Panc1 (cell line): ENCODE data around the gene SOX30.
"Not testable (repeated sequence)": the region's sequence is repeated elsewhere in the genome, so short reads cannot be mapped to it uniquely, and the experiment has no call there.

Experiments
- TCF7L2 ChIP-seq: IDR thresholded peaks from 2 replicates; pipeline ENCODE4 v1.6.1; 2011; ENCODE audit warnings: mild to moderate bottlenecking, low read depth, low read length, inconsistent platforms
- TF ChIP-seq, protein P1 (sequence below): fragments of 450-650 bp; IDR thresholded peaks from 2 replicates; pipeline ENCODE4 v1.5.1; 2017; ENCODE audit warnings: mild to moderate bottlenecking

DNA sequence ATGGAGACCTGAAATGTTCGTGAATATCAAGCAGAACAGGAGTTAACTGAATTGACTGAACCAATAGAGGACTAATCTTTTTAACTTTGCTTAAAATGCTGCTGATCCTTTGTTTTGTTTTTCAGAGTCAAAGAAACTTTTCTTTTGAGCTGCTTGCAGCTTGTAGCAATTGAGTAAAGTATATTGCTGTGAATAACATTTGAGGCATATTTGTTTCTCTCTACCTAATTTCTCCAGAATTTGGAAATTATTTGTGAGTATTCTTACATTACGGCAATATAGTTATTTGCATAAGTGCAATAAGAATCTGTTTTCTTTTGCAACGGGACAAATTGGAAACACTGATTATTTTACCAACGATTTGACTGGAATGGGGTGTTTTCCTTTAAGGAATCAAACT lies 46.4 kb upstream of the SOX30 start:
- TF ChIP-seq, protein P1, sequence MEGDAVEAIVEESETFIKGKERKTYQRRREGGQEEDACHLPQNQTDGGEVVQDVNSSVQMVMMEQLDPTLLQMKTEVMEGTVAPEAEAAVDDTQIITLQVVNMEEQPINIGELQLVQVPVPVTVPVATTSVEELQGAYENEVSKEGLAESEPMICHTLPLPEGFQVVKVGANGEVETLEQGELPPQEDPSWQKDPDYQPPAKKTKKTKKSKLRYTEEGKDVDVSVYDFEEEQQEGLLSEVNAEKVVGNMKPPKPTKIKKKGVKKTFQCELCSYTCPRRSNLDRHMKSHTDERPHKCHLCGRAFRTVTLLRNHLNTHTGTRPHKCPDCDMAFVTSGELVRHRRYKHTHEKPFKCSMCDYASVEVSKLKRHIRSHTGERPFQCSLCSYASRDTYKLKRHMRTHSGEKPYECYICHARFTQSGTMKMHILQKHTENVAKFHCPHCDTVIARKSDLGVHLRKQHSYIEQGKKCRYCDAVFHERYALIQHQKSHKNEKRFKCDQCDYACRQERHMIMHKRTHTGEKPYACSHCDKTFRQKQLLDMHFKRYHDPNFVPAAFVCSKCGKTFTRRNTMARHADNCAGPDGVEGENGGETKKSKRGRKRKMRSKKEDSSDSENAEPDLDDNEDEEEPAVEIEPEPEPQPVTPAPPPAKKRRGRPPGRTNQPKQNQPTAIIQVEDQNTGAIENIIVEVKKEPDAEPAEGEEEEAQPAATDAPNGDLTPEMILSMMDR: not testable (repeated sequence)
- TF ChIP-seq TCF7L2: not testable (repeated sequence)
